Posterior cingulate gyrus (tissue), 11 donors: ENCODE results near the gene RBM28.

ENCODE experiments used
- DNase-seq, 10 donors: peaks; one replicate each; pipeline versions ENCODE4 v3.0.0 to v3.0.0-alpha.2; 2020 to 2021; ENCODE audit warnings: mixed read lengths in 3 of 10
- intact Hi-C: fragments of 100-400 bp; cut with DNase I; formaldehyde crosslinking; loops from one replicate; pipeline ENCODE4 v1.15.1; 2023

Gene RBM28, protein sequence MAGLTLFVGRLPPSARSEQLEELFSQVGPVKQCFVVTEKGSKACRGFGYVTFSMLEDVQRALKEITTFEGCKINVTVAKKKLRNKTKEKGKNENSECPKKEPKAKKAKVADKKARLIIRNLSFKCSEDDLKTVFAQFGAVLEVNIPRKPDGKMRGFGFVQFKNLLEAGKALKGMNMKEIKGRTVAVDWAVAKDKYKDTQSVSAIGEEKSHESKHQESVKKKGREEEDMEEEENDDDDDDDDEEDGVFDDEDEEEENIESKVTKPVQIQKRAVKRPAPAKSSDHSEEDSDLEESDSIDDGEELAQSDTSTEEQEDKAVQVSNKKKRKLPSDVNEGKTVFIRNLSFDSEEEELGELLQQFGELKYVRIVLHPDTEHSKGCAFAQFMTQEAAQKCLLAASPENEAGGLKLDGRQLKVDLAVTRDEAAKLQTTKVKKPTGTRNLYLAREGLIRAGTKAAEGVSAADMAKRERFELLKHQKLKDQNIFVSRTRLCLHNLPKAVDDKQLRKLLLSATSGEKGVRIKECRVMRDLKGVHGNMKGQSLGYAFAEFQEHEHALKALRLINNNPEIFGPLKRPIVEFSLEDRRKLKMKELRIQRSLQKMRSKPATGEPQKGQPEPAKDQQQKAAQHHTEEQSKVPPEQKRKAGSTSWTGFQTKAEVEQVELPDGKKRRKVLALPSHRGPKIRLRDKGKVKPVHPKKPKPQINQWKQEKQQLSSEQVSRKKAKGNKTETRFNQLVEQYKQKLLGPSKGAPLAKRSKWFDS

GRCh38 chr7:128343554-128344430 lies at the start of gene RBM28:
Gene RBM28 (minus strand): TSS chr7:128343908. CDS start chr7:128343793, 115 bp downstream.
- peak; percentile 75 to 97 (median 82) for DNase-seq
- intact Hi-C loops: no loop called here

DNA sequence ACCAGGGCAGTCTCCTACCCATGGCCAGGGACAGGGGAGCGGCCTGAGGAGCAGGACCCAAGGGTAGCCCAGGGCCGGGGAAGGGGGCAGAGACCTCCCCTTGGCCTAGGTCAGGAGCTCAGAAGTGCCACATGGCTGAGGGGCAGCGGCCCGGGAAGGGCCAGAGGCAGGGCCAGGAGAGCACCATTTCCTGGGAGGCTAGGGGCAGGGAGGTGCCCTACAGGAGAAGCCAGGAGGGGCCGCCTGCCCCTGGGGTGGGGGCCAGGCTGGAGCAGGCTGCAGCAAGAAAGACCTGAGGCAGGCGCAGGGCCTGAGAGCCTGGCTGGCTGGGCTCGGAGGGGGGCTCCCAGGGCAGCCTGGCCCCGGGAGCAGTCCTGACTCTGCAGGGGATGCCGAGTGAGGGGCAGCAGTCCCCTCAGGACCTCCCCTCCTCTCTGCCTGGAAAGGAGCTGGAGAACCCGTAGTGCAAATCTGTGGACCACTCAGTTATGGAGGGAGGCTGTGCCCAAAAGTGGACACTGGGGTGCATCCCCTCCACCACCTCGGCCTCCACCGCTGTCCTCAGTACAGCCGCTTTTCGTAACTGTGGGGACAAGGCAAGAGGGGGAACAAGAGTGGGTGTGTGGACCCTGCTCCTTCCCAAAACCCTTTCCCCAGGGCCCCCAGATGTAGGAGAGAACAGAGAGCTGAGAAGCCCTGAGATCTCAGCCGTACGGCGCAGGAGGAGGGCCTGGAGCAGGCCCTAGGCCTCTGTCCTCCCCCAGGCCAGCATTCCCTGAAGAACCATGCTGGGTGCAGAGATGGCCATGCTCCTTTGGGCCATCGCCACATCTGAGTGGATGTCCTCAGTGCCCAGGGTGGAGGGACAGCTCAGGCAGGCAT lies 49.0 kb upstream of the RBM28 start:
- intact Hi-C loops: no loop called here
- peak in 1 of 10 donors; percentile 46 for DNase-seq

- intact Hi-C loops: no loop called here
- peak in 2 of 10 donors; percentile 53 to 65 for DNase-seq
Observed at GRCh38 chr7:128391805-128392204, 48.1 kb upstream of the RBM28 start.

- intact Hi-C loops: no loop called here
- DNase-seq: peak in 1 of 10 donors; percentile 34
Observed at GRCh38 chr7:128390871-128391565, 47.3 kb upstream of the RBM28 start.

DNA sequence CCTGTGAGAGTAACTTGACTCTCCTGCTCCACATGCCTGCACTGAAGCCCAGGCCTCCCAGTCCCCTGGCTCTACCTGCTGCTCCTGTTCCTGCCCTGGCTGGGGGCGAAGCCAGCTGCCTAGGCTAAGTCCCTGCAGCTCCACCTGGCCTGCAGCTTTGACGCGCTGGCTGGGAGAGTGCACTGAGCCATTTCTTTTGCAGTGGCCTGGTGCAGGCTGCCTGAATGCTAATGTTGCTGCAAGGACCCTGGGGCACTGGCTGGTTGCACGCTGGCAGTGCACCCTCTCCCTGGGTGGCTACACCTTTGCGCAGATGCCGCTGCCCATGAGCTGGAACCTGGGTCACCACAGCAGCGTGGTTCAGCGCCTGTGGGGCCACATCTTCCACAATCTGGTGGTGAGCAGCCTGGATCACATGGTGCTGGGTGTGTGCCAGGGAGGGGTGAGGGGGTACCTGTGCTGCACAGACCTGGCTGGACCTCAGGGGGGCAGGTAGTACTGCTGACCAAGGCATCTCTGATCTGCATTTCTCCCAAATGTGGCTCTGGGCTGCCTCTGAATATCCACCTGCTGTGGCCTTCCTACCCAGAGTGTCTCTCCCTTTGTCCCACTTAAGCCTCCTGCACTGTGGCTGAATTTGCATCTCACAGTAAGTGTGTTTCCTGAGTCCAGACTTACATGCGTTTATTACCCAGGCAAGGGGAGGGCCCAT lies 46.1 kb upstream of the RBM28 start:
- intact Hi-C loops: no loop called here
- DNase-seq: peak in 2 of 10 donors; percentile 41 to 55

DNA sequence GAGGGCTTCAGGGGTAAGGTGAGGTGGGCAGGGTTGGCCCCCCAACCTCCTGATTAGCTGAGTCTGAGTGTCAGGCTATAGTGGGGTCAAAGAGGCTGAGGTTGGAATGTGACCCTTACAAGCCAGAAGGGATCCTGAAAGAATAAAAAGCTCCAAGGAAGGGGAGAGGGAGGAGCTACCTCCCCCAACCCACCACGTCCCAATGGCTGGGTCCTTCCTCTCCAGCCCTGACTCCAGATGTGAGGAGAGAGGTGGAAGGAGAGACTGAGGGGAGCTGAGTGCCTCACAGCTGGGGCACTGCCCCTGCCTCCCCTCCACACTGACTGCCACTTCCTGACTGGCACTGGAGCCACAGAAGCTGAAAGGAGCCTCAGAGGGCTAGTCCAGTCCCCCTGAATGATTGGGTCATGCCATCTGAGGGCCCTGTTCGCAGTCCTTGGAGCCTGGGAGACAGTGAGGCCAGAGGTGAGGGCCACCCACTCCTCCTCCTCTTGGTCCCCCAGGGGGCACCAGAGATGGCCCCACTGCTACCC lies 45.4 kb upstream of the RBM28 start:
- intact Hi-C loops: no loop called here
- peak in 3 of 10 donors; percentile 23 to 58 (median 57) for DNase-seq

DNA sequence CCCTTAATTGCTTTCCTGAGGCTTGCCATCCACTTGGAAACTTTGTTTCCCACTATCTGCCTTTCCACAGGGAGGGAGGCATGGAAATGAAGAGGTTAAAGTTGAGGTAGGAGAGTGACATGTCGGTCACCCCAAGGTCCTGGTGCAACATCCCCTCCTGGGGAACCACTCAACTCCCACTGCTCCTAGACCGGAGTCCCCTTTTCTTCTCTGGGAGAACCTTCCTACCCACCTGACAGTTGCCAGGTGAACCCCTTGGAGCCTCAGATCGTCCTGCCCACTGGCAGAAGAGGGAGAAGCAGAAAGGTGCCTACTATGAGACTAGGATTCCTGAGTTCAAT lies 44.4 kb upstream of the RBM28 start:
- intact Hi-C loops: no loop called here
- peak in 1 of 10 donors; percentile 29 for DNase-seq

GRCh38 chr7:128387216-128388144 lies 43.8 kb upstream of the RBM28 start:
- intact Hi-C loops: loop anchor here (1.0 kb wide), 1 partner anchor 40 kb away; no protein-coding TSS in a partner anchor

GRCh38 chr7:128385988-128386925 lies 42.5 kb upstream of the RBM28 start:
- intact Hi-C loops: no loop called here
- DNase-seq: peak in 1 of 10 donors; percentile 47

More at GRCh38 chr7:128387216-128388144, 43.8 kb upstream of the RBM28 start:
- DNase-seq: peak; percentile 71 to 98 (median 88)

GRCh38 chr7:128384726-128385125 lies 41.0 kb upstream of the RBM28 start:
- DNase-seq: peak in 1 of 10 donors; percentile 4
- intact Hi-C loops: no loop called here

DNA sequence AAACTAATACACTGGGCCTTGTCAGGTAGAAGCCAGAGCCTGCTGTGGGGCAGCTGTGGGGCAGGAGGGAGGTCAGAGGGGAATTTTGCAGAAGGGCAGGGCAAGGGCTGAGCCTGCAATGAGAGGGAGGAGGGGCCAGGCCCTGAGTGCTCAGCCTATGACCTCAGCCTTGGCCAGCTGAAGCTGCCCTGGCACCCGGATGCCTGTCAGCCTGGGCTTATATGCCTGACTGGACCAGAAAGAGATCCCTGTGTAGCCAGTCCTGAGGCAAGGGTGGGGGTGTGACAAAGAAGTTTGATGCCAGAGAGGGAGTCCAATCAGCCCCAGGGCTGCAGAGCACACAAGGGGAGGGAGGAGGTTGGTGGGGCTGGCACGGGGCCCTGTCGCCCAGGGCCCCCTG lies 40.1 kb upstream of the RBM28 start:
- DNase-seq: peak in 3 of 10 donors; percentile 47 to 80 (median 53)
- intact Hi-C loops: no loop called here

GRCh38 chr7:128381161-128381821 lies 37.6 kb upstream of the RBM28 start:
- intact Hi-C loops: no loop called here
- DNase-seq: peak in 3 of 10 donors; percentile 53 to 74 (median 66)

DNA sequence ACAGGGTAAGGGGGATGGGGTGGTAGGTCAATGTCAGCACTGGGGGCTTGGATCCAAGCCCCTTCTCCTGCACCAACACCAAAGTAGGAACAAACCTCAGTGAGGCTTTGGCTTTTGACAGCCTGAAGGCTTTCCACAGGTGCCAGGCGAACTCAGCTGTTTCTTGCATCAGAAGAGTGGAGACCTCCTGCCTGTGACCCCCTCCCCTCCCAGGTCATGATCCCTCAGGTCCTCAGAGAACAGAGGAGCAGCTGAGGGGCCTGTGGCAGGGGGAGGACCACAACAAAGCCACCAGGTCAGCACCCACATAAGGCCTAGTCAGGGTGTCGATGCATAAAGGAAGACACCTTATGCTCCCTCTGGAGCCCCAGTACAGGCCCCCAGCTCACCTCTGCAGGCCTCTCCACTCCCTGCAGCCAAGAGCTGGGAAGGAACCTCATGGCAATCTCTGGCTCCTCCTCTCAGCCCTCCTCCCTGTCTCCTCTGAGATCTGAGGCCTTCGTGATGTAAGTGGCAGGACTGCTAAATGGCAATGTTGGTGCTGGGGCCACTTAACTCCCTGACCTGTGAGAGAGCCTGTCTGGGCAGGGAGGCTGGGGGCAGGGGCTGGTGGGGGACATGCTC lies 36.9 kb upstream of the RBM28 start:
- intact Hi-C loops: no loop called here
- DNase-seq: peak in 1 of 10 donors; percentile 26

GRCh38 chr7:128379900-128380479 lies 36.3 kb upstream of the RBM28 start:
- intact Hi-C loops: no loop called here
- DNase-seq: peak in 3 of 10 donors; percentile 44 to 68 (median 54)
